HG02840 (cell line): Measurements from ENCODE around the gene E2F4.
A peak's percentile ranks its signal among the peaks of the same experiment; 100 is the strongest.

Experiments used
- ATAC-seq: cut with Tn5 transposase; IDR thresholded peaks from one replicate; pipeline ENCODE4 v1.9.1; 2021; ENCODE audit warnings: mild to moderate bottlenecking, moderate library complexity, moderate number of reproducible peaks; ENCODE audit not compliant: unreplicated experiment, low FRiP score

Gene E2F4

DNA sequence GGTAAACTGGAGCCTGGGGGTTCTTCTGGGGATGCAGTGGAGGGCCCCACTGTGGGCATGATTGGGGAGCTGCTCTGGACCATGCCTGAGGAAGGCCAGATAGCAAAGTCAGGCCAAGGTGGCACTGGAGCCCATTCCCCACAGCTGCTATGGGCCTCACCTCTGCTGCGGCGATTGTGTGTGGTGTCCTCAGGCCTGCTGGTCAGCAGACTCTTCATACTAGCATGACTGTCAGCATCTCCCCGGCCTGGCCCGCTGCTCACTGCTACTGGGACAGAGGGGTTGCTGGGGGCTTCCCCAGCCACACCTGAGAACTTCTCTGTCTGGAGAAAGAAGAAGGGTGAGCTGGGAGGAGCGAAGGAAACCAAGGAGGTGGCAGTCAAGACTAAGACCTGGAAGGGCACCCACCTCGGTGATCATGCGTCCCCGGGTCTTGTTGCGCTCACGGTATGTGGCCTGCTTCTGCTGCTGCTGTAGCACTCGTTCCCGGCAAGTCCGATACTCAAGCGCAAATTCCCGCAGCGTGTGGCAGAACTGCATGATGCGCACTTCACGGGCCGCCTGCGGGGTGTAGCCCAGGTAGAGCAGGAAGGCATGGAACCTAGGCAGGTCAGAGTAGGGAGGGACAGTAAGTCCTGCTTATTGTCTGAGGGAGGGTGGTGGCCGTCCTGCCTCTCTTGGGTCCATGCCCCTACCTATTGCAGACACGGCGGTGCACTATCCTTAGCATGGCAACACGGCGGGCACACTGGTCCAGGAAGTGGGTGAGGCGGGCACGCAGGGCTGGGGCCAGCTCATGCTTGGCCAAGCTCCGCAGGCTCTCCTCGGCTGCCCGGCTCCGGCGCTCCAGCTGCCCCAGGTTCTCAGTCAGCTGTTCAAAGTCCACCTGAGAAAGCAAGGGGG is 38.2 kb downstream of the E2F4 start:
- ATAC-seq = no peak

DNA sequence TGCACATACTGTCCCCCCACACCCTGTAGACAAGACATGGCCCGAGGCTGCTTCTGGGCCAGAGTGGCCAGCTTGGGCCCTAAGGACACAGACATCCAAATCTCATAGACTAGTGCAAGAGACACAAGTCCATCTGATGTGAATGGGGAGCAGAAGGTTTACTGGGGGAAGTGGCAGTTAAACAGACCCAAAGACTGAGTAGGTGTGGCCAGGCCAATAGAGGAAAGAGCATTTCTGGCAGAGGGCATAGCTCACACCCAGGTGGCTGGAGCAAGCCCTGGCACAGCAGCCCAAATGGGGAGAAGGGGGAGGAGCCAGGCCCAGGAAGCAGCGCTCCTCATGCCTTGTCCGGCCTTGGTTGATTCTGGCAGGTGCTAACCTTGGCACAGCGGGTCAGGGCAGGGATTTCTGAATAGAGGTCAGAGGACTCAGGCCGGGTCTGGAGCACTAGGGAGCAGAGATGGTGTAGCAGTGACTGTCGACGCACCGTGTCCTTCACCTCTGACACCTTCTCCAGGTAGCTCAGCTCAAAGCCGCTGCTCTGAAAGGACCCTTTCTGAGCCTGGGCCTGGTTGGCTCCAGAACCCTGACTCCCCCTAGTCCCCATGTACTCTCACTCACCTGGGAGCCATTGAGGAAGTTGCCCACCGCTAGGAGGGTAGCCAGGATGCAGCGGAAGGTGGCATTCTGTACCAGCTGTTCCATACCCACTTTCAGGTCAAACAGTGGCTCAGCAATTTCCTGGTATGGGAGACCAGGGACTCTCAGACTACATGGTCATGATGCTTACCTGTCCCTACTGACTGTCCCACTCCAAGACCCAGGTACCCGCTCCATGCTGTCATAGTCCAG is 39.1 kb downstream of the E2F4 start:
- ATAC-seq = no peak

DNA sequence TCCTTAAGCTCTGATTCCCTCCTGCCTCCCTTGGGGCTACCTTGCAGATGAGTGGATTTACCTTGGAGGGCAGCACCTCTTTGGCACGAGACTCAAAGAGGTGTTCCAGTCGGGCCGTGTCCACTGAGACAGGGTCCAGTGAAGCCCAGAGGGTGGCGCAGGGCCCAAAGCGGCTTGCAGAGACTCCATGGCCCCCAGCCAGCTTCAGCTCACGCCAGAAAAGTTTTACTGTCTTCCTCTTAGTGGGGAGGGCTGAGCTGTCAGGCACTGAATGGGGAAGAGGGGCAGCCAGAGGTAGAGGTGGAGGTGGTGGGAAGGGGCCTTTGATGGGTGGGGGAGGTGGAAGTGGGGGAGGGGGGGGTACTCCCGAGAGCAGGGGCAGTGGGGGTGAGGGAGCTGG is 41.6 kb downstream of the E2F4 start:
- ATAC-seq = no peak

DNA sequence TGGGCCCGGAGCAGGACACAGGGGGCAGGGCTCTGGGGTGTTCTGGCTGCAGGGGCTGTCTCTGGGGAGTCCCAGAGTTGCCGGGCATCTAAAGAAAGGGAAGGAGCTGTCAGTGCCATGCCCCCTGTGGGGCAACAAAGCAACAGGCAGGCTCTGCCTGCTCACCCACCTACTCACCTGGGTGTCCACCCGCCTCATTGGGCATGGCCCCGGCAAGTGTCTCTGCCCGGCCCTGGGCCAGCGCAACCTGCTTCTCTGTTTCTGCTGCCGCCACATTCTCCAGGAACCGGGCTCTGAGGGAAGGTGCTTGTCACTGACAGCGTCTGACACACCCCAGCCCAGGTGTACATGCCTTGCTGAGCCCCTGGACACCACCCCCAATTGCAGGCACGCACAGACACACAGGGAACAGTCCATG is 42.2 kb downstream of the E2F4 start:
- ATAC-seq = no peak

DNA sequence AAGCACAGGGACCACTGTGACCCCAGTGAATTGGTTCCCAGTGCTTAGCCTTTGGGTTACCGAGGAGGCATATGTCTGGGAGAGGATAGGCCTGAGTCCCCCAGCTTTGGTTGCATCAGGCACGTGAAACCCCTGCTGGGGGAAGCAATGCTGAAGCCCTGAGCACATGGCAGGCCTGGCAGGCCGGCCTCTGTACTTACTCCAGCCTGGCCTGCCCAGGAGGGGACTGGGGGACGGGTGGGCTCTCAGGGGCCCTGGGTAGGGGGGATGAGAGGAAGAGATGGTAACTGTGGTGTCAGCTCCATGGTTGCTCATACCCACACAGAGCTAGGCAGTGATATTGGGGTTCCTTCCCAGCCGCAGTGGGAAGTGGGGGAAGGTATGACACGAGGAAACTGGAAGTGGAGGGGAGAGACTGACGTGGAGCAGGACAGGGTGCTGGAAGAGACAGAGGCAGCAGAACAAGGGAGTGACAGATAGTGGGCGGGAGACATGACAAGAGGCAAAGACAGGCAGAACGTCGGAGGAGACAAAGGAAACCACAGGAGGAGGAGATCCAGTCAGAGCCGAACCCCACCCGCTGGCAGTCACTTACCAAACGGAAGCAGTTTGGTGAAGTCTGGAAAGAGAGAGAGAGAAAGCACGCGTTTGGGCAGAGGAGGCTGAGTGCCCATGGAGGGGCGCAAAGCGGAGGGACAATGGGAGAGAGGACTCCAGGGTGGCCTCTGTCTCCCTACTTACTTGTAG is 44.0 kb downstream of the E2F4 start:
- no peak for ATAC-seq

DNA sequence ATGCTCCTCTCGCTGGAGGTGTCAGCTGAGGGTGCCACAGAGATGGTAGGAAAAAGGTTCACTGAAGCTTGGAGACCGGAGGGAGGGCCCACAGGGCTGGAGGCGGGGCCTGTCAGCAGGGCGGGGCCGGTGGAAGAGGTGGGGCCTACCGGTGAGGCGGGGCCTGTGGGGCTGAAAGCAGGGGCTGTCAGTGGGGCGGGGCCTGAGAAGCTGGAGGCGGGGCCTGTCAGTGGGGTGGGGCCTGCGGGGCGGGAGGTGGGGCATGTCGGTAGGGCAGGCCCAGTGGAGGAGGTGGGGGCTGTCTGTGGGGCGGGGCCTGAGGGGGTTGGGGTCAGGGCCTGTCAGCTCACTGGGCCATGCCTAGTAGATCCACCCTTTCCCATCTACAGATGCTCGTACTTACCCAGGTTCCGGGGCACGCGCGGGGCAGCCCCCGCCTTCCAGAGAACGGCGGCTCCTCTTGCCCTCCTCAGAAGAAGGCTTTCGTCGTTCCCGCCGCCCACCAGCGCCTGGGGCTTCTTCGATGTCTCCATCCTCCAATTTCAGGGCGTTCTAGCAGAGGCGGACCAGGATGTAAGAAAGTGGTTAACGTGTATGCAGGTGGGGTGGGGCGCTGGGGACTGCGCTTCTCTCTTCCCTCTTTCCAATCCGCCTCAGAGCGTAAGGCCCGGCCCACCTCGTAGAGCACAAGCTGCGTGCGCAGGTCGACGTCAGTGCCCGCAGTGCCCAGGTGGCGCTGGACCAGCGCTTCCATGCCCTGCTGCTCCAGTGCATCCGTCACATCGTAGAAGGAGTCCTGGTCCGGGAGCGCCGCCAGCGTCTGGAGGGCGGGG is 44.8 kb downstream of the E2F4 start:
- no peak for ATAC-seq

DNA sequence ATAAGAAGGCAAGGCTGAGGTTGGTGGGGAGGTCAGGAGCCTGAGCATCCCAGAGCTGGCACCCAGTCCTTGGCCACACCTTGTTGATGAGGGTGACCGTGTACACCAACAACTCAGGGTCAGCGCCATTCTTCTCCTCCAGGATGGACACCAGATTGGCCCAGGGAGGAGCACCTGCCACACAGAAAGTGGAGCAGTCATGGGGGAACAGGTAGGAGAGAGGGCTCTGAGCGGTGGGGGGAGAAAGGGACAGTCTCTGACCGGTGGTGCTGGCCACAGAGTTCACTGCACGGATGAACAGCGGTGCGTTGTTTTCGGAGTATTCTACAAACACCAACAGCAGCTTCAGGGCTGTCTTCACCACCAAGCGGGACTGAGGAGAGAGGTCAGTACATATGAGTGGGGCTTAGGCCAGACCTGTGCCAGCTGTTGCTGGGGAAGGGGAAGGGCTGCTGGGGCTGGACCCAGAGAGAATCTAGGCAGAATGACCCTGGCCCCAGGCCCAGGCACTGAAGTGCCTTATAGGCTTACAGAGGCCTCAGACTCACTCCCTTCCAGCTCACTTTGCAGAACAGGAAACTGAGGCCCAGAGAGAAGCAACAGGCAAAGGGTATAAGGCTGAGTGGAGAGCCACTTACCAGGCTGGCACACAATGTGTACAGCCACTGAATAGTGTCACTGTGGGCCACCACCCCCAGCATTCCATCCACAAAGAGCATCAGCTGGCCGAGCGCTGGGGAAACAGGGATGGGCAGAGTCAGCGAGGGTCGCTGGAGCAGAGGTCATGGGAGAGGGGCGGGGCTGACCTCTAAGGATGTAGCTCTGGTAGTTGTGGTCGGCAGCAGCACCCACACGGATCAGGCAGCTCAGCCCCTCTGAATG is 45.7 kb downstream of the E2F4 start:
- ATAC-seq = no peak

DNA sequence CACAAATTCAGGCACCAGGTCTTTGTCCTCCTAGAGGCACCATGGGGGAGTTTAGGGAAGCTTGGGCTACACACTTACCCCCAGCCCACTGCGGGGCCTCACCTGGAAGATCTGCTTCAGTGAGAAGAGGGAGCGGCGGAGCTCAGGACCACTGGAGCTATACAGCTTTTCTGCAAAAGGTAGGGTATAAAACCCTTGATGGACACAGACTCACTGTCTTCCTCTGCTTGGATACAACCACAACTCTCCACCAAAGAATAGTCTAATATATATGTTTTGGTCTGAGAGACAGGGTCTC is 46.3 kb downstream of the E2F4 start:
- ATAC-seq = no peak

DNA sequence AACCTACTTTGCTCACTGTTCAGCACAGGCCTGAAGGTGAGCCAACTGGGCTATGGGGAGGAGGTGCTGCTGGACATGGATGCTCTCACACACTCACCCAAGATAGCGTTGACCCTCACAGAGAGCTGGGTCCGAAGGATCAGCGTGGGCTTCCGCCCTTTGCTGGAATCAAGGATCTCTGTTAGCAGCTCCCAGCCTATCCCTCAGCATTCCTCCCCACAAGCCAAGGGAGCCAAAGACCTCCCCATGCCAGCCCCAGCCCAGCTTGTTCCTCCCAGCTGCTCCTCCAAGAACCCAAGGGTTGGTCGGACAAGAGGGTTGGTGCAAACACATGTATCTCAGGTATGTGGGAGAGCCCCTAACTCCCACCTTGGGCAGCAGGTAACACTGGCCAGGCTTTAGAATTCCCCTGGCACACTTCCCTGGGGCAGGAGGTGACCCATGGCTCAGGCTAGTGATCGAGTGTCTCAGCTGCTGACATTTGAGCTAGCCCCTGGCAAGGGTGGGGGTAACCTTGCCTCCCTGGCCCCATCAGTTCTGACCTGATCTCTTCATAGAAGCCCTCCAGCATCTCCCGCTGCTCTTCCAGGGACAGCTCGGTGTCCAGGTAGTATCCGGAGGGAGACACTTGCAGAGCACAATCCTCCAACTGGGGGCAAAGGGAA is 47.0 kb downstream of the E2F4 start:
- ATAC-seq = no peak

DNA sequence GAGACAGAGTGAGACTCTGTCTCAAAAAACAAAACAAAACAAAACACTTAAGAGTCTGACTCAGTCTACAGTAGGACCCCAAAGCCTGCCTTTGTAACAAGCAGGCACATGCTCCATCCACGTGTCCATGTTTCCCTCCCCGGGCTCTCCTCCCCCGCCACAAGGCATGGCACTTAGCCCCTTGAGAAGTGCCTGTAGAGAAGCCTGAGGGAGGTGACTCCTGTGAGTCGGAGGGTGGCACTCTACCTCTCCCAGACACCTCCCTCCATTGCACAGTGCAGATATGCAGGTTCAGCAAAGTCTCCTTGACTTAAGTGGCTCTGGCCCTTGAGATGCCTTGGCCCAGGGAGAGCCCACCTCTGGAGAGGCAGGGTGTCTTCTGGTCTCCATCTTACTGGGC is 48.6 kb downstream of the E2F4 start:
- no peak for ATAC-seq

DNA sequence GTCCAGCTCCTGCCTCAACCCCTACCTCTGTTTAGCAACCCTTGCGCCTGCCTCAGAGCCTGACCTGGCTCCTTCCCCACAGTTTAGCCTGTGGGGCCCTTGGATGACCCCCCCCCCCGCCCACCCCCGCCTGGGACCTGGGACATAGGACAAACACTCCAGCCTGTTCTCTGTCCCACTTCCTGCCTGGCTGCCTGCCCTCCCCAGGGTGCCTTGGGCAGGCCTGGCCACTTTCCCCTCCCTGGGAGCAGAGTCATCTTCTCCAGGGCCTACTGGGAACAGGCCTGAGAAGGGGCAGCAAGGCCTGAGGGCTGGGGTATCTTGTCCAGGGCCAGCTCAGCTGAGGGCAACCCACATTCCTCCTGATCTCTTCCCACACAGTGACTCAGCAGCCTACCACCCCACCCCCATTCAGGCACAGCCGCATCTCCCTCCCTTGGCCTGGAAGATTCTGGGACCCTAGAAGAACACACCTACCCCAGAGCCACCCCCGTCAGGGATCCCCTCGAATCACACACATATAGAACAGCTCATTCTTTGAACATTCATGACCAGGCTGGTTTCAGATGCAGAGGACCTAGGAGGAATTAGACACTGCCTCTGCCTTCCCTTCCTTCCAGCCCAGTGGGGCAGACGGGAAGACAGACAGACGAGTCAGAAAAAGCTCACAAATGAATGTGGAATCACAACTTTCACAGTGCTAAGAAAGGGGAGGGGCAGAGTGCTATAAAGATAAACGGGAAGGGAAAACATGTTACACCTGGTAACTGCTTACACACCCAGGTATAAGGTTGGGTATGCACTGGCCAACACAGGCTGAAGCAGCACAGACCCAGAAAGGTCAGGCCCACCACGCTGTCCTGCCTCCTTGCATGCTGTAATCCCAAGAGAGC is 49.3 kb downstream of the E2F4 start:
- ATAC-seq = no peak

DNA sequence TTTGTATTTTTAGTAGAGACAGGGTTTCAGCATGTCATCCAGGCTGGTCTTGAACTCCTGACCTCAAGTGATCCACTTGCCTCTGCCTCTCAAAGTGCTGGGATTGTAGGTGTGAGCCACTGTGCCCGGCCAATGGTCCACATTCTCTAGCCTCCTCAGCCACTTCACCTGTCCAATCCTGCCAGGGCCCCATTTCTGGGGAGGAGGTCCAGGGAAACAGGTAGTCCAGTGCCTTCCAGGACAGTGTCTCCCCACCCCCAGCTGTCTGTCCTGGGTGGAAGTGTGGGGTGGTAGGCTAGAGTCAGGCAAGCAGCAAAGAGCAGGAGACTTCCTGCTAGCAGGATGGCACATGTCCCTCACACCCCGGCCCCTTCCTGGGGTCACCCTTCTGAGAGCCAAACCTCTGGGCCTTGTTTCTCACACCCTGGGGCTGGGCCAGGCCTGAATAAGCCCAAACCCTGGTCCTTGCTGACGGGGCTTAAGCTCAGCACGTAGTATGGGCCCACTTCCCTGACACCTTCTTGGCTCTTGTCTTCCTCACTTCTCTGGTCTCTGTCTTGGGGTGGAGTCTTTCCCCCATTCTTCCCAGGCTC is 50.3 kb downstream of the E2F4 start:
- no peak for ATAC-seq

DNA sequence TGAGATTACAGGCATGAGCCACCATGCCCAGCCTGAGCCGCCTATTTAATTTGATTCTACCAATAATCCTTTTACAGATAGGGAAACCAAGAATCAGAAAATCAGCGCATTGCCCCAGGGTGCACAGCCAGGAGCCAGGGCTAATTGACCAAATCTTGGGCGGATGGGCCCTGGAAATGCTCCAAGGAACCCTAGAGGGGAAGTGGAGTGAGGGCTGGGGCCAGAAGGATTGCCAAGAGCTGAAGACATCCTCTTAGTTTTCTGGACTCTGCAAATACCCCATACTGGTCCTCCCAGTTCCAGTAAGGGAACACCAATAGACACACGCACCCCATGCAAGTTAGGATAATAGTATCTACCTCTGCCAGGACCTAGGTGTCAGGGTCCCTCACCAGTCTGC is 51.5 kb downstream of the E2F4 start:
- no peak for ATAC-seq

DNA sequence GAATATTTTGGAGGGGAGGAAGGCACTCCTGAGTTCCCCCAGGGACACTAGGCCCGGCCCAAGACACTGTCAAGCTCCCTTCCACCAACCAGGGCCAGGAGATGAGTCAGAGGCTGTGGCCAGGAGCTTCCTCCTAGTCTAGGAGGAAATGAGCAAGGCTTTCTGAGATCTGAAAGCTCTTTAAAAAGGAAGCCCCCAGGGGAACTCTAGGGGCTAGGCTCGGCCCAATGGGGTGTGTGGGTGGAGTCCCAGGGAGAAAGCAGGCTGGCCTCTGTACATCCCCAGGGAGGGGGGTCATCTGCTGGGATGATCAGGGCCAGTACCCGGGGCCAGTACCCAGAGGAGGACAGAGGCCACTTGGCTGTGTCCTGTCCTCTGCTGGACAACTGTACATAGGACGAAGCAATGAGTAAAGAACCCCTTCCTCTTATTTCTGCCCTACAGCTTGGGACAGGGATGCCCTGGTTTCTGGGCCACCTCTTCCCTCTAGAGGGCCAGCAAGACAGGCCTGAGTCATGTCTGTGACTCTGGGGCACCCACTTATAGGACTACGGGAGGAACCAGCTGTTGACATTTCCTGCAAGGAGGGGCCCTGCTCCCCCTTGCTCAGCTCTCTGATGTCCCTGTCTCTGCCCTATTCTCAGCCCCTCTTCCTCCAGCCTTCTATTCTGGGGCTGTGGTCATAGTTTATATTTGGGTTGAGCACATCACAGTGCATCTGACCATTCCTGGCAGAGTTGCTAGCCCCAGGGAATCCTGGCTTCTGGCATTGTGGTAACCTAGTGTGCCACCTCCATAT is 52.6 kb downstream of the E2F4 start:
- ATAC-seq = peak; percentile 40

DNA sequence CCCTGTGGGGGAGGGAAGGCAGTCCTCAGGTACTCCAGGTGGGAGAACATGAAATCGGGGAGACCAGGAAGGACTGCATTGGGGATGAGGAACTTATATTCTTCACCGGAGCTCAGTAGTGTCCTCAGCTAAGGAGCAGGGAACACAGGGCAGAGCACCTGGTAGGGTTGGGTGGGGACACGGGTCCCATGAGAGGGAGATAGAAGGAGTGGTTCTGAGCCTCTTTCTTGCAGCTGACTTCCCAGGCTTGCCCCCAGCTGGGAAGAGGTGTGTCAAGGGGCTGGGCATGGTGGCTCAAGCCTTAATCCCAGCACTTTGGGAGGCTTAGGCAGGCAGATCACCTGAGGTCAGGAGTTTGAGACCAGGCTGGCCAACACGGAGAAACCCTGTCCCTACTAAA is 53.2 kb downstream of the E2F4 start:
- ATAC-seq = no peak

DNA sequence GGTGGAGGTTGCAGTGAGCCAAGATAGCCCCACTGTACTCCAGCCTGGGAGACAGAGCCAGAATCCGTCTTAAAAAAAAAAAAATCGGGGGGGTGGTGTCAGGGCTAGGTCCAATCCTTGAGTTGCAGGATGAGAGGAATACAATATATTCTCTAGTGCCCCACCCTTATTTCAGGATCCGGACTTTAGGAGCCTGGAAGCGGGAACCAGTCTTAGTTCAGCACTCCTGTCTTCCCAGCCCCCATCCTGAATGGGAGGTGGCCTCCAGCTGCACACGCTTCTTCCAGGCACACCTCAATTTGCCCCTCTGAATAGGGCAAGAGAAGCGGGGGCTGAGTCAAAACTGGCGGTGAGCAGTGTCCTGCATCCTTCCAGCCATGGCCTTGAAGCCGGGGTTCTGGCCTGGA is 53.7 kb downstream of the E2F4 start:
- no peak for ATAC-seq
